B cell (primary cell): ENCODE results near the gene CEP120. TPM values are rescaled to one million over a fixed set of nuclear protein-coding genes. Genes with fewer than 3 reads are reported as not detected.

Experiments
- ATAC-seq: fragments of 200-7000 bp; cut with Tn5 transposase; one replicate; pipeline ENCODE4 v1.10.0; 2021; ENCODE audit warnings: low read depth, mild to moderate bottlenecking, moderate number of reproducible peaks, moderate library complexity
- CTCF ChIA-PET: fragments of 350-600 bp; sonication (Branson Sonifier 250); formaldehyde crosslinking; loops from one replicate; lab custom pipeline; 2021; ENCODE audit warnings: antibody characterized with exemption, inconsistent platforms; lab: Charles Lee
- POLR2A ChIA-PET: fragments of 350-600 bp; sonication (Branson Sonifier 250); formaldehyde crosslinking; loops from one replicate; lab custom pipeline; 2021; ENCODE audit warnings: antibody characterized with exemption; lab: Charles Lee
- DNase-seq: peaks from one replicate; pipeline ENCODE4 v3.0.0; 2013
- H2AFZ ChIP-seq: 2 replicates; pipeline ENCODE4 v1.6.1; 2012; ENCODE audit warnings: mild to moderate bottlenecking, low read depth, low read length; ENCODE audit not compliant: insufficient read depth, poor library complexity, severe bottlenecking
- H3K27ac ChIP-seq, 2 donors: 1 replicate in 1 of 2; 2 replicates in 1 of 2; pipeline ENCODE4 v1.5.1; 2012 to 2013; ENCODE audit warnings: low read length in 2 of 2, mild to moderate bottlenecking in 2 of 2, moderate library complexity in 1 of 2
- H3K27me3 ChIP-seq, 4 experiments: fragments of 200-600 bp in 1 of 4; sonication (generic) in 1 of 4; replicated peaks in 1 of 4; 1 replicate in 2 of 4; 2 replicates in 2 of 4; pipeline versions ENCODE4 v1.6.1 to v1.7.0; 2013 to 2016; ENCODE audit warnings: low read length in 3 of 4, mild to moderate bottlenecking in 2 of 4, mixed read lengths in 1 of 4, moderate library complexity in 1 of 4; ENCODE audit not compliant: insufficient read depth in 4 of 4, control insufficient read depth in 3 of 4; ENCODE audit errors: control extremely low read depth in 1 of 4
- H3K36me3 ChIP-seq, 2 experiments: replicated peaks in 1 of 2; 1 replicate in 1 of 2; 2 replicates in 1 of 2; pipeline versions ENCODE4 v1.6.1 to v1.7.1; 2013; ENCODE audit warnings: low read length in 1 of 2; ENCODE audit not compliant: insufficient read depth in 2 of 2, control insufficient read depth in 1 of 2; ENCODE audit errors: control extremely low read depth in 1 of 2, extremely low read depth in 1 of 2
- H3K4me1 ChIP-seq, 2 donors: fragments of 200-600 bp in 1 of 2; sonication (generic) in 1 of 2; 1 replicate in 1 of 2; 2 replicates in 1 of 2; pipeline versions ENCODE4 v1.5.1 to v1.6.1; 2013 to 2017; ENCODE audit warnings: low read length in 2 of 2; ENCODE audit not compliant: control insufficient read depth in 2 of 2, insufficient read depth in 2 of 2
- H3K4me2 ChIP-seq: replicated peaks from 2 replicates; pipeline ENCODE3; 2012; ENCODE audit warnings: mild to moderate bottlenecking, low read depth, low read length; ENCODE audit not compliant: poor library complexity, severe bottlenecking
- H3K4me3 ChIP-seq, 5 experiments: fragments of 200-600 bp in 1 of 5; sonication (generic) in 1 of 5; 1 replicate in 3 of 5; 2 replicates in 2 of 5; pipeline versions ENCODE4 v1.5.1 to v1.7.0; 2011 to 2016; ENCODE audit warnings: low read length in 4 of 5, mild to moderate bottlenecking in 4 of 5, low read depth in 2 of 5, control low read depth in 1 of 5, moderate library complexity in 1 of 5; ENCODE audit not compliant: insufficient read depth in 1 of 5; ENCODE audit errors: control extremely low read depth in 1 of 5, extremely low read depth in 1 of 5
- H3K79me2 ChIP-seq: fragments of 200-600 bp; sonication (generic); one replicate; pipeline ENCODE4 v1.6.0; 2016; ENCODE audit warnings: low read length; ENCODE audit not compliant: control insufficient read depth, insufficient read depth
- H3K9ac ChIP-seq: fragments of 200-600 bp; sonication (generic); 2 replicates; pipeline ENCODE4 v1.6.1; 2017; ENCODE audit warnings: mild to moderate bottlenecking, low read length, moderate library complexity
- H3K9me3 ChIP-seq, 3 donors: one replicate each; pipeline versions ENCODE4 v1.6.1 to v1.7.1; 2013; ENCODE audit warnings: low read length in 2 of 3; ENCODE audit not compliant: control insufficient read depth in 2 of 3, insufficient read depth in 1 of 3; ENCODE audit errors: control extremely low read depth in 1 of 3
- H4K20me1 ChIP-seq: 2 replicates; pipeline ENCODE4 v1.6.0; 2012; ENCODE audit warnings: mild to moderate bottlenecking, low read length; ENCODE audit not compliant: insufficient read depth, control insufficient read depth, poor library complexity, severe bottlenecking
- H3K27ac Mint-ChIP-seq: one replicate; pipeline ENCODE4 v1.8.0; 2021; ENCODE audit warnings: mixed read lengths
- H3K27me3 Mint-ChIP-seq: one replicate; pipeline ENCODE4 v1.8.0; 2021; ENCODE audit warnings: mixed read lengths
- H3K4me1 Mint-ChIP-seq: one replicate; pipeline ENCODE4 v1.8.0; 2021; ENCODE audit warnings: mixed read lengths
- H3K4me3 Mint-ChIP-seq: one replicate; pipeline ENCODE4 v1.8.0; 2021; ENCODE audit warnings: mixed read lengths
- H3K9me3 Mint-ChIP-seq: one replicate; pipeline ENCODE4 v1.8.0; 2022; ENCODE audit warnings: mixed read lengths; ENCODE audit not compliant: insufficient read depth
- EZH2 ChIP-seq: IDR thresholded peaks from 2 replicates; pipeline ENCODE4 v1.6.1; 2012; ENCODE audit warnings: borderline replicate concordance, low read depth, mild to moderate bottlenecking, moderate library complexity, low read length; ENCODE audit not compliant: insufficient read depth, poor library complexity, severe bottlenecking
- WGBS: methylation state at CpG from one replicate; pipeline ENCODE4 v1.1.5; 2013; ENCODE audit warnings: missing lambda C conversion rate; ENCODE audit not compliant: insufficient coverage; 5-methylcytosine and 5-hydroxymethylcytosine counted together
- intact Hi-C: fragments of 100-400 bp; cut with micrococcal nuclease; formaldehyde crosslinking; loops from one replicate; pipeline ENCODE4 v1.10.0; 2022
- polyA plus RNA-seq: library from polyadenylated mRNA; depleted of rRNA; stranded (reverse); fragments of >200 nt; gene quantifications from 2 replicates; pipeline ENCODE4 v1.2.3, GENCODE V29; 2012
- total RNA-seq, 2 donors: library from RNA; stranded (reverse); fragments of 120-200 nt in 1 of 2; gene quantifications; 1 replicate in 1 of 2; 2 replicates in 1 of 2; pipeline versions ENCODE4 v1.2.3 to v1.2.4, GENCODE V29; 2013 to 2022
- TF ChIP-seq, protein P1 (sequence below): fragments of 200-600 bp; IDR thresholded peaks from one replicate; pipeline ENCODE4 v1.8.0; 2022; ENCODE audit warnings: antibody characterized with exemption, mild to moderate bottlenecking

Gene CEP120
- total and polyA plus RNA-seq, 2 donors (not counting 1 experiment from before 2014, with no cell fraction given) = 15.7 to 89.7 TPM

DNA sequence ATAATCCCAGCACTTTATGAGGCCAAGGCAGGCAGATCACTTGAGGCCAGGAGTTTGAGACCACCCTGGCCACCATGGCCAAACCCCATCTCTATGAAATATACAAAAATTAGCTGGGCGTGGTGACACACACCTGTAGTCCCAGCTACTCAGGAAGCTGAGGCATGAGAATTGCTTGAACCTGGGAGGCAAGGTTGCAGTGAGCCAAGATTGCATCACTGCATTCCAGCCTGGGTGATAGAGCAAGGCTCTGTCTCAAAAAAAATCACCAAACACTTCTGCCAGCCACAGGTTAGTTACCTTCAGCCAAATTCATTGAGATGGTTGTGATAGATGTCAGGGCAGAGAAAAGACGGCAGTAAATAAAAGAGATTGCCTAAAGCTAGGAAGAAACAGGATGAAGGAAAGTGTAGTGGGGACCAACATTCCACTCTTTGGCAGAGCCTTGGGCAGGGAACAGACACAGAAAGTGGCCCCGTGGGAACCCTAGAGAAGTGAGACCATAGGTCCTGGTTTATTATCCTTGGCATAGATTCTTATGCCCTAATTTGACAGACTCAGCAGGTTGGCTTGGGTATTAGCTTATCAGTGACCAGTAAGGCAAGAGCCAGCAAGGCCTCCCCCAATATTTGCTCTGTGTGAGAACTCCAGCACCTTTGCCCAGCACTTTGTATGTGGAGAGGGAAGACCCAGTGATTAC is 5.5 kb upstream of the CEP120 start:
- H3K4me1 Mint-ChIP-seq = peaks cover 9% of the 10 kb centered on the region
- ChIA-PET POLR2A (no interaction called here), CTCF (interaction anchor here (2.3 kb wide), 1 partner anchor 182 kb away, joined by 7 read pairs; no protein-coding TSS in a partner anchor)
- Histone ChIP-seq H3K9ac (no peak overlapping the region), H3K27me3 (no peaks in the 10 kb centered on the region), H3K36me3 (no peaks in the 10 kb centered on the region), H3K79me2 (no peaks in the 10 kb centered on the region), H4K20me1 (no peaks in the 10 kb centered on the region), H3K4me1 (peaks cover 5 to 7% of the 10 kb centered on the region in 2 donors), H2AFZ (no peak overlapping the region), H3K4me3 (no peak overlapping the region), H3K4me2 (no peak overlapping the region), H3K9me3 (no peaks in the 10 kb centered on the region), H3K27ac (no peak overlapping the region)
- WGBS = 92% methylated on average over 2 of the region's 3 CpGs
- H3K27me3 Mint-ChIP-seq = no peaks in the 10 kb centered on the region
- no peak overlapping the region for H3K4me3 Mint-ChIP-seq
- ATAC-seq = no peak
- intact Hi-C loops = no loop called here
- no peak overlapping the region for H3K27ac Mint-ChIP-seq
- no peak for DNase-seq
- TF ChIP-seq, protein P1, sequence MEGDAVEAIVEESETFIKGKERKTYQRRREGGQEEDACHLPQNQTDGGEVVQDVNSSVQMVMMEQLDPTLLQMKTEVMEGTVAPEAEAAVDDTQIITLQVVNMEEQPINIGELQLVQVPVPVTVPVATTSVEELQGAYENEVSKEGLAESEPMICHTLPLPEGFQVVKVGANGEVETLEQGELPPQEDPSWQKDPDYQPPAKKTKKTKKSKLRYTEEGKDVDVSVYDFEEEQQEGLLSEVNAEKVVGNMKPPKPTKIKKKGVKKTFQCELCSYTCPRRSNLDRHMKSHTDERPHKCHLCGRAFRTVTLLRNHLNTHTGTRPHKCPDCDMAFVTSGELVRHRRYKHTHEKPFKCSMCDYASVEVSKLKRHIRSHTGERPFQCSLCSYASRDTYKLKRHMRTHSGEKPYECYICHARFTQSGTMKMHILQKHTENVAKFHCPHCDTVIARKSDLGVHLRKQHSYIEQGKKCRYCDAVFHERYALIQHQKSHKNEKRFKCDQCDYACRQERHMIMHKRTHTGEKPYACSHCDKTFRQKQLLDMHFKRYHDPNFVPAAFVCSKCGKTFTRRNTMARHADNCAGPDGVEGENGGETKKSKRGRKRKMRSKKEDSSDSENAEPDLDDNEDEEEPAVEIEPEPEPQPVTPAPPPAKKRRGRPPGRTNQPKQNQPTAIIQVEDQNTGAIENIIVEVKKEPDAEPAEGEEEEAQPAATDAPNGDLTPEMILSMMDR = no peak
- TF ChIP-seq EZH2 = no peak
- H3K9me3 Mint-ChIP-seq = no peaks in the 10 kb centered on the region

DNA sequence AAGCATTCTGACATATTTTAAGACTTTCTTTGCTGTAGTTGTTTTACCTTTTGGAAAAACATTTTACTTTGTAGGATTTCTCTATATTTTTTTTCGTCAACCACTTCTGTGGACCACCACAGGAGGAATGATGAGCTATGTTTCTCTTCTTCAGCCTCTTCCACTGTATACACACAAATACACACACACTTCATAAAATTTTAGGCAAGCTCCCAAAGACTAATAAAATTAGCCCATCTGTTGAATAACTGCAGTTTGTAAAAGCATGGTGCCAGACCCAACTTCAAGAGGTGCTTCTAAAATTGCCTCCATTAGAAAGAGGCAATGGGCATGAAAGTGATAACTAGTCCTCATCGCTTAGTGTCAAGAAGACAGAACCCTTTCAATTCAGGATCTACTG is 4.1 kb upstream of the CEP120 start:
- Histone ChIP-seq H3K9me3 (no peaks in the 10 kb centered on the region), H3K27me3 (no peaks in the 10 kb centered on the region), H3K4me2 (no peak overlapping the region), H3K9ac (no peak overlapping the region), H3K4me3 (no peak overlapping the region), H3K79me2 (peaks cover 9% of the 10 kb centered on the region), H3K4me1 (peaks cover 7% of the 10 kb centered on the region in 2 donors), H3K36me3 (no peaks in the 10 kb centered on the region), H3K27ac (no peak overlapping the region), H2AFZ (no peak overlapping the region), H4K20me1 (no peaks in the 10 kb centered on the region)
- no peaks in the 10 kb centered on the region for H3K27me3 Mint-ChIP-seq
- DNase-seq = no peak
- no peak overlapping the region for H3K27ac Mint-ChIP-seq
- intact Hi-C loops = no loop called here
- H3K4me1 Mint-ChIP-seq = peaks cover 9% of the 10 kb centered on the region
- no peak for TF ChIP-seq EZH2
- TF ChIP-seq, protein P1 = no peak
- ATAC-seq = no peak
- ChIA-PET POLR2A (no interaction called here), CTCF (interaction anchor here (0.5 to 2.3 kb wide), 3 partner anchors 116 to 183 kb away, joined by 3 to 7 read pairs (median 3); no protein-coding TSS in a partner anchor)
- H3K4me3 Mint-ChIP-seq = no peak overlapping the region
- no CpG with 5 or more reads among the region's 2 CpGs for WGBS
- no peaks in the 10 kb centered on the region for H3K9me3 Mint-ChIP-seq
